Endothelial cell of umbilical vein (primary cell): ENCODE measurements around the gene LIMCH1. TPM values are rescaled to one million over a fixed set of nuclear protein-coding genes. Genes with fewer than 3 reads are reported as not detected.

ENCODE experiments used
- BruUV-seq: library from RNA; stranded (reverse); fragments of 400-500 nt; replicated peaks from 2 replicates; lab custom pipeline; 2021; lab: Mats Ljungman, UMichigan
- CTCF ChIA-PET: fragments of 300-600, 350-600 bp; sonication (Branson Sonifier 250); formaldehyde crosslinking; loops from one replicate; lab custom pipeline; 2021; ENCODE audit warnings: antibody characterized with exemption, inconsistent platforms; lab: Charles Lee
- POLR2A ChIA-PET: fragments of 300-600, 350-600 bp; sonication (Branson Sonifier 250); formaldehyde crosslinking; loops from one replicate; lab custom pipeline; 2021; ENCODE audit warnings: antibody characterized with exemption, inconsistent platforms; lab: Charles Lee
- DNase-seq: peaks from one replicate; pipeline ENCODE4 v3.0.0-alpha.2; 2011; ENCODE audit warnings: low read depth, low spot score
- FAIRE-seq: peaks from 2 replicates; lab custom pipeline; 2011; peaks lifted over from hg19 to GRCh38; lab: Jason Lieb, UNC
- H2AFZ ChIP-seq: 2 replicates; pipeline ENCODE4 v1.6.0; 2012; ENCODE audit warnings: low read depth, low read length, control low read depth, inconsistent platforms
- H3K27ac ChIP-seq: 2 replicates; pipeline ENCODE4 v1.5.1; 2011; ENCODE audit warnings: low read depth, mild to moderate bottlenecking, control low read depth, low read length, moderate library complexity; ENCODE audit not compliant: insufficient read depth
- H3K27me3 ChIP-seq, 2 experiments: 2 replicates each; pipeline versions ENCODE4 v1.6.0 to v1.6.1; 2011; ENCODE audit warnings: low read length in 2 of 2, mixed read lengths in 1 of 2; ENCODE audit not compliant: control insufficient read depth in 2 of 2, insufficient read depth in 2 of 2
- H3K36me3 ChIP-seq, 2 experiments: 2 replicates in 1 of 2; 3 replicates in 1 of 2; pipeline ENCODE4 v1.5.1; 2011; ENCODE audit warnings: low read length in 2 of 2, mild to moderate bottlenecking in 1 of 2, moderate library complexity in 1 of 2; ENCODE audit not compliant: control insufficient read depth in 2 of 2, insufficient read depth in 2 of 2; ENCODE audit errors: extremely low read depth in 1 of 2
- H3K4me1 ChIP-seq: 3 replicates; pipeline ENCODE4 v1.5.1; 2011; ENCODE audit warnings: mild to moderate bottlenecking, low read length; ENCODE audit not compliant: control insufficient read depth, insufficient read depth; ENCODE audit errors: extremely low read depth
- H3K4me2 ChIP-seq: 2 replicates; pipeline ENCODE4 v1.6.1; 2011; ENCODE audit warnings: low read length, control low read depth, mixed read lengths; ENCODE audit not compliant: insufficient read depth
- H3K4me3 ChIP-seq, 3 experiments: fragments of 200-600 bp in 1 of 3; sonication (generic), shearing (Covaris generic) in 1 of 3; replicated peaks in 1 of 3; 2 replicates each; pipeline ENCODE4 v1.5.1; 2011 to 2016; ENCODE audit warnings: control low read depth in 3 of 3, low read length in 3 of 3, mild to moderate bottlenecking in 2 of 3, inconsistent platforms in 1 of 3, low read depth in 1 of 3, moderate library complexity in 1 of 3; ENCODE audit not compliant: insufficient read depth in 1 of 3
- H3K79me2 ChIP-seq: 2 replicates; pipeline ENCODE4 v1.6.0; 2012; ENCODE audit warnings: low read length, inconsistent platforms; ENCODE audit not compliant: control insufficient read depth, insufficient read depth
- H3K9ac ChIP-seq: replicated peaks from 2 replicates; pipeline ENCODE3; 2011; ENCODE audit warnings: low read length, control low read depth; ENCODE audit not compliant: insufficient read depth; ENCODE audit errors: extremely low read depth
- H3K9me1 ChIP-seq: replicated peaks from 3 replicates; pipeline ENCODE4 v1.6.0; 2011; ENCODE audit warnings: mild to moderate bottlenecking, low read length; ENCODE audit not compliant: control insufficient read depth, insufficient read depth; ENCODE audit errors: extremely low read depth
- H3K9me3 ChIP-seq: replicated peaks from 2 replicates; pipeline ENCODE4 v1.5.1; 2012; ENCODE audit warnings: low read length, inconsistent platforms; ENCODE audit not compliant: control insufficient read depth, insufficient read depth
- H4K20me1 ChIP-seq: replicated peaks from 2 replicates; pipeline ENCODE3; 2011; ENCODE audit warnings: mild to moderate bottlenecking, low read length; ENCODE audit not compliant: control insufficient read depth, insufficient read depth; ENCODE audit errors: extremely low read depth
- CTCF ChIP-seq, 2 donors: IDR thresholded peaks; 1 replicate in 1 of 2; 2 replicates in 1 of 2; pipeline ENCODE4 v1.5.1; 2011; ENCODE audit warnings: low read length in 2 of 2, mild to moderate bottlenecking in 2 of 2, moderate library complexity in 2 of 2, control low read depth in 1 of 2, inconsistent platforms in 1 of 2, low read depth in 1 of 2; ENCODE audit not compliant: insufficient read depth in 1 of 2; ENCODE audit errors: extremely low read depth in 1 of 2
- EZH2 ChIP-seq: IDR thresholded peaks from 2 replicates; pipeline ENCODE4 v1.6.1; 2012; ENCODE audit warnings: borderline replicate concordance, low read depth, mild to moderate bottlenecking, moderate library complexity, low read length, inconsistent platforms; ENCODE audit not compliant: severe bottlenecking
- FOS ChIP-seq: IDR thresholded peaks from 2 replicates; pipeline ENCODE4 v1.6.1; 2011; ENCODE audit warnings: mild to moderate bottlenecking, low read length, moderate library complexity, borderline replicate concordance; ENCODE audit not compliant: insufficient read depth
- GATA2 ChIP-seq: IDR thresholded peaks from 2 replicates; pipeline ENCODE4 v1.7.0; 2011; ENCODE audit warnings: low read depth, mild to moderate bottlenecking, moderate library complexity, mixed read lengths, low read length; ENCODE audit not compliant: insufficient read length, insufficient read depth
- JUN ChIP-seq: IDR thresholded peaks from 2 replicates; pipeline ENCODE4 v1.6.1; 2011; ENCODE audit warnings: borderline replicate concordance, low read depth; ENCODE audit not compliant: insufficient read length, insufficient read depth
- MYC ChIP-seq: IDR thresholded peaks from one replicate; pipeline ENCODE4 v1.6.1; 2011; ENCODE audit warnings: mild to moderate bottlenecking, low read depth, low read length
- POLR2A ChIP-seq: IDR thresholded peaks from 2 replicates; pipeline ENCODE4 v1.6.1; 2012; ENCODE audit warnings: low read depth, mild to moderate bottlenecking, control low read depth, low read length
- POLR2AphosphoS5 ChIP-seq: IDR thresholded peaks from 2 replicates; pipeline ENCODE4 v1.6.1; 2012; ENCODE audit warnings: low read depth, mild to moderate bottlenecking, control low read depth, low read length, moderate library complexity; ENCODE audit not compliant: insufficient read depth
- dilution Hi-C: fragments of 300-500 bp; cut with MboI; formaldehyde crosslinking; loops from one replicate; pipeline ENCODE4 v1.15.0; 2019; ENCODE audit warnings: low sequenced_read_pairs; ENCODE audit not compliant: extremely low pct_ligation_motif_present
- intact Hi-C: fragments of 100-400 bp; cut with micrococcal nuclease; formaldehyde crosslinking; loops from one replicate; pipeline ENCODE4 v1.10.0; 2022
- polyA plus RNA-seq, 4 experiments: library from polyadenylated mRNA; depleted of rRNA in 3 of 4; stranded (reverse) in 3 of 4; unstranded in 1 of 4; fragments of >200 nt; gene quantifications; 2 replicates each; pipeline versions ENCODE4 v1.2.1 to v1.2.3, GENCODE V29; 2011 to 2012; ENCODE audit warnings: missing spikeins in 1 of 4
- total RNA-seq: library from RNA; stranded (reverse); gene quantifications from 2 replicates; pipeline ENCODE4 v1.2.3, GENCODE V29; 2021
- TF ChIP-seq, protein P1 (sequence below): IDR thresholded peaks from 2 replicates; pipeline ENCODE4 v1.6.1; 2011; ENCODE audit not compliant: insufficient read depth, insufficient read length

The LIMCH1 gene
- total and polyA plus RNA-seq, 2 donors (not counting 3 experiments of a cell fraction or from before 2014, with no cell fraction given): 14.3 to 32.8 TPM

- no peak overlapping the region for H2AFZ ChIP-seq
- no peaks in the 10 kb centered on the region for H3K4me1 ChIP-seq
- intact Hi-C loops: no loop called here
- no peak for FAIRE-seq
- TF ChIP-seq GATA2 (no peak), MYC (no peak), POLR2A (no peak), POLR2AphosphoS5 (no peak), CTCF (IDR thresholded peaks at IDR 0.05; ENCODE audit: extremely low read depth in 1 of 2, insufficient read depth in 1 of 2, low read depth in 1 of 2, low read length in 2 of 2) (no peak), EZH2 (no peak), FOS (no peak), JUN (no peak)
- TF ChIP-seq, protein P1, sequence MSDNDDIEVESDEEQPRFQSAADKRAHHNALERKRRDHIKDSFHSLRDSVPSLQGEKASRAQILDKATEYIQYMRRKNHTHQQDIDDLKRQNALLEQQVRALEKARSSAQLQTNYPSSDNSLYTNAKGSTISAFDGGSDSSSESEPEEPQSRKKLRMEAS: no peak
- no peaks in the 10 kb centered on the region for H3K79me2 ChIP-seq
- no TSS peak for BruUV-seq
- H3K27ac ChIP-seq: no peak overlapping the region
- H3K36me3 ChIP-seq: no peaks in the 10 kb centered on the region
- no peak overlapping the region for H3K4me3 ChIP-seq
- no peak for DNase-seq
- no peaks in the 10 kb centered on the region for H3K9me3 ChIP-seq
- H3K4me2 ChIP-seq: no peak overlapping the region
- ChIA-PET CTCF (no interaction called here), POLR2A (no interaction called here)
- no peaks in the 10 kb centered on the region for H3K9me1 ChIP-seq
- no peaks in the 10 kb centered on the region for H4K20me1 ChIP-seq
- dilution Hi-C loops: no loop called here
- peaks cover 46 to 59% of the 10 kb centered on the region in 2 experiments for H3K27me3 ChIP-seq
- no peak overlapping the region for H3K9ac ChIP-seq
Observed at GRCh38 chr4:41741354-41741753, 203.4 kb downstream of the LIMCH1 start.
